ENCODE data around the gene AP2S1.

Gene AP2S1

DNA sequence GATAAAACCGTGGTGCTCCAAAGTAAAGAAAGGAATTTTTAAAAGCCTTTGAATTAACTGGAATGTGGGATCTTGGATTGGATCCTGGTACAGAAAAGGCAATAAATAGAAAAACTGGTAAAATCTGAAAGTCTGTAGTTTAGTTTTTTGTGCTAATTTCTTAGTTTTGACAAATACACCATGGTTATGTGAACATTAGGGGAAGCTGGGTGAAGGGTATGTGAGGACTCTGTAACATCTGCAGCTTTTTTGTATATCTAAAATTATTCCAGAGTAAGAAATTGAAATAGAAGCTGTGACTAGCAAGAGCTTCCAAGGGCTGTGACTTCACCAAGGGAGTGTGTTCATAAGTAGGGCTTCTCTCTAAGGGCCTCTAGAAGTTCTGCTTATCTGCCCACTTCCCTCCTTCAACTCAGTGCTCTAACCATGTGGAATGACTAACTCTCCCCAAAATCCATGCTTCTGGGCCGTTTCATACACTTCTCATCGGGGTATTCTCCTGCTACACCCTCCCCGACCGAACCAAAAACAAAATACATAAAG lies 36.7 kb upstream of the AP2S1 start:
- TF ChIP-seq CTCF (IDR thresholded peaks at IDR 0.05) = no peak

DNA sequence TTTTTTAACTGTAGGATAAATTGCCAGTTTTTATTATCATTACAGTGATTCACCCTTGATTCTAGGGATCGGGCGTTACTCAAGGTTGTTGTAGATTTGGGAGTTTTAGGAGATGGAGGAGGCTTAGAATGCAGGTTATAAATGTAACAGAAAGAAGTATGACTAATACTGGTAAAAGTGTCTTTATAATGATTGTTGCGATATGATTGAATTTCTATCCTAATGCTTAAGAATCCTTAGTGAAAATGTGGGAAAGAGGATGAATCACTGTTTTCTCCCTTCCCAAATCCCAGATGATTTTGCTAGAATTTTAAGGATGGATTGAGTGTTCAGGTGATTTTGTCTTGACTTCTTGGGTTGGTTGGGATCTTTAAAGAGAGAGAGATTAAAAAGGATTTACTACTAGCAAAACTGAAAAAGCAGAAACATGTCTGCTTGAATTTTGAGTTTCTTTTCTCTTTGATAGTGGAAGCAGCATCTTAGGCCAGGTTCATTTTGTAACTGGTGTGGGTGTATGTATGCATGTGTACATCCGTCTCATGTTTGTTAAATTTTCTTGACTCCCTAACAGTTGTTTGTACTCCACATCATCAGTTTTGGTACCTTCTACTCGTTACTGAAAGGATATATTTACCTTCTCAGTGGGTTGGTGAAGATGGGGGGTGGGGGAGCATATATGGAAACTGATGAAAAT lies 36.0 kb upstream of the AP2S1 start:
- no peak for TF ChIP-seq CTCF (IDR thresholded peaks at IDR 0.05)

- TF ChIP-seq CTCF (IDR thresholded peaks at IDR 0.05) = no peak
Observed at GRCh38 chr19:46885411-46885810, 34.8 kb upstream of the AP2S1 start.

DNA sequence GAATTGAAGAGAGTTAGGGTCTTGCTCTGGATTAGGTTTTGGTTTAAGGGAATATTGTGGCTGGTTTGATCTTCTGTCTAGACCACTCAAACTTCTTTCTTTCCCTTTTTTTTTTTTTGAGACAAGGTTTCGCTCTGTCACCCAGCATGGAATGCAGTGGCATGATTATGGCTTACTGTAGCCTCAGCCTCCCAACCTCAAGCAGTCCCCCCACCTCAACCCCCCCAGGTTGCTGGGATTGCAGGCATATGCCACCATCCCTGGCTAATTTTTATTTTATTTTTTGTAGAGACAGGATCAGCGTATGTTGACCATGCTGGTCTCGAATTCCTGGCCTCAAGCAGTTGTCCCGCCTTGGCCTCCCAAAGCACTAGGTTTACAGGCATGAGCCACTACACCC lies 31.4 kb upstream of the AP2S1 start:
- TF ChIP-seq CTCF (IDR thresholded peaks at IDR 0.05) = no peak

DNA sequence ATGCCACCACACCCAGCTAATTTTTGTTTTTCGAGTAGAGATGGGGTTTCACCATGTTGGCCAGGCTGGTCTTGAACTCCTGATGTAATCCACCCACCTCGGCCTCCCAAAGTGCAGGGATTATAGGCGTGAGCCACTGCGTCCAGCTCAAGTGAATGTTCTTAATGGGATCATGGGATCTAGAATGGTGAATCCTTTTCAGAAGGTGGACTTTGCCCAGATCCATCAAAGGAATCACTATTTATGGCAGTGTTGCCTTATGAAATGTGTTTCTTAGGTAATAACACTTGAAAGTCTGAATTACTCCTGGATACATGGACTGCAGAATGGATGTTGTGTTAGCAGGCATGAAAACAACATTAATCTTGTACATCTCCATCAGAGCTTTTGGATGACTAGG lies 30.4 kb upstream of the AP2S1 start:
- no peak for TF ChIP-seq CTCF (IDR thresholded peaks at IDR 0.05)

- TF ChIP-seq CTCF (IDR thresholded peaks at IDR 0.05) = no peak
Observed at GRCh38 chr19:46880431-46880830, 29.8 kb upstream of the AP2S1 start.

GRCh38 chr19:46878613-46879375 lies 28.1 kb upstream of the AP2S1 start:
- TF ChIP-seq CTCF (IDR thresholded peaks at IDR 0.05) = no peak
